NCI-H748 (cell line): ENCODE results near the gene SLC51B.
"Not testable (repeated sequence)": the region's sequence is repeated elsewhere in the genome, so short reads cannot be mapped to it uniquely, and the experiment has no call there.

Source experiments
- DNase-seq: peaks from one replicate; lab custom pipeline; 2025; ENCODE audit not compliant: unreplicated experiment; lab: John Stamatoyannopoulos, UW

Gene SLC51B

GRCh38 chr15:65040461-65040860 is 4.7 kb upstream of the SLC51B start:
- no peak for DNase-seq

- no peak for DNase-seq
Observed at GRCh38 chr15:65041787-65042186, 3.4 kb upstream of the SLC51B start.

GRCh38 chr15:65042776-65043327 is 2.3 kb upstream of the SLC51B start:
- no peak for DNase-seq

- not testable (repeated sequence) for DNase-seq
Observed at GRCh38 chr15:65044218-65044617, 969 bp upstream of the SLC51B start.

GRCh38 chr15:65048241-65048640 is 3.1 kb downstream of the SLC51B start:
- peak; percentile 28 for DNase-seq

GRCh38 chr15:65049418-65049840 is 4.2 kb downstream of the SLC51B start:
- DNase-seq = peak; percentile 98

- no peak for DNase-seq
Observed at GRCh38 chr15:65050270-65050669, 5.1 kb downstream of the SLC51B start.

GRCh38 chr15:65051266-65051665 is 6.1 kb downstream of the SLC51B start:
- no peak for DNase-seq

- DNase-seq = no peak
Observed at GRCh38 chr15:65052956-65053355, 7.8 kb downstream of the SLC51B start.

- DNase-seq = peak; percentile 52
Observed at GRCh38 chr15:65054333-65055200, 9.4 kb downstream of the SLC51B start.

- no peak for DNase-seq
Observed at GRCh38 chr15:65055201-65055870, 10.1 kb downstream of the SLC51B start.

GRCh38 chr15:65056106-65056505 is 10.9 kb downstream of the SLC51B start:
- no peak for DNase-seq

GRCh38 chr15:65056868-65057548 is 11.8 kb downstream of the SLC51B start:
- DNase-seq = no peak

- DNase-seq = no peak
Observed at GRCh38 chr15:65057549-65057940, 12.4 kb downstream of the SLC51B start.

- no peak for DNase-seq
Observed at GRCh38 chr15:65058394-65059368, 13.5 kb downstream of the SLC51B start.

GRCh38 chr15:65059369-65059750 is 14.2 kb downstream of the SLC51B start:
- DNase-seq = no peak

GRCh38 chr15:65059931-65060596 is 14.9 kb downstream of the SLC51B start:
- DNase-seq = no peak

GRCh38 chr15:65060641-65061397 is 15.6 kb downstream of the SLC51B start:
- DNase-seq = no peak

GRCh38 chr15:65062061-65062460 is 16.9 kb downstream of the SLC51B start:
- no peak for DNase-seq
